ENCODE measurements around the gene PMM2. TPM values are rescaled to one million over a fixed set of nuclear protein-coding genes. Genes with fewer than 3 reads are reported as not detected.
"Not testable (repeated sequence)": the region's sequence is repeated elsewhere in the genome, so short reads cannot be mapped to it uniquely, and the experiment has no call there.

PMM2 gene
- polyA plus RNA-seq, 3 donors from 2014 or later, result 11.2 to 28.9 (median 15.1) TPM

DNA sequence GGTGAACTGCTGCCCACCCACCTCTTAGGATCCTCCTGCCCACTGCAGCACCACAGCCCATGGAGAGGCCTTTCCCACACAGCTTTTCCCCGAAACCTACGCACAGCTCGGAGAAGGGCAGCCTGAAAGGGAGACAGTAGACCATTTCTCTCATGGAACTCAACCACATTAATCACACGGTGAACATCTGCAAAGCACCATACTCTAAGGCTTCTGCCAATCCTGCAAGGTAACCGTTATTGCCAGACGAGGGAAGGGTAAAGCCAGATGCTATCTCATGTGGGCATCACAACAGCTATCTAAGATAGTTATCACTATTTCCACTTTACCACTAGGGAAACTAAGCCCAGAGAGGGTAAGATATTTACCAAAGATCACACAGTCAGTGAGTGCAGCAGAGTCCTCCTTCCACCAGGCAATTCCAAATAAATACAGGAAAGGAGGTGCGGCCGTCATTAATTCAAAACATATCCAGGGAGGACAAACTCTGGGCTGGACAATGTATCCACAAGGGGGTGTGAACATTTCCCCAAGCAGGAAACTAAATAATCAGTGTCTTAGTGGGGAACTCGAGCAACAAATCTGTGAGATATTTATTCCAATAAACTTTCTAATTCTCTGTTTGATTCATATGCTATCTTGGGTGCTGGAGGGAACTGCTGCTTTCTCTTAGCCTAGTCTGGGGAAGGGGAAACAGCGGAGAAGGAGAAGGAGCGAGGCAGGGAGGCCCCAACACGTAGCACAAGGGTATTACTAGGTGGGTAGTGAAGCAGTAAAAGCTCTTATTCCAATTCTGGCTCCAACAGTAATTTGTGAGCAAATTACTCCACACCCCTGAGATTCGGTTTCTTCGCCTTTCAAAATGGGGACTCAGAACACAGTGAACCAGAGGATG lies 923 bp upstream of the PMM2 start:
- peaks cover 0 to 2% (median 0%) of the 10 kb centered on the region in 3 donors for H3K36me3 Mint-ChIP-seq
- peak overlapping the region; percentile 92 to 97 (median 93) for H3K4me3 Mint-ChIP-seq
- H3K27ac Mint-ChIP-seq, result peak overlapping the region; percentile 86 to 93 (median 90)
- H3K4me1 Mint-ChIP-seq, result peaks cover 29 to 43% of the 10 kb centered on the region in 2 donors
- DNase-seq, result no peak
- H3K27me3 Mint-ChIP-seq (ENCODE audit: low read depth in 3 of 3), result peaks cover 5 to 7% (median 6%) of the 10 kb centered on the region in 3 donors
- no peaks in the 10 kb centered on the region for H3K9me3 Mint-ChIP-seq

DNA sequence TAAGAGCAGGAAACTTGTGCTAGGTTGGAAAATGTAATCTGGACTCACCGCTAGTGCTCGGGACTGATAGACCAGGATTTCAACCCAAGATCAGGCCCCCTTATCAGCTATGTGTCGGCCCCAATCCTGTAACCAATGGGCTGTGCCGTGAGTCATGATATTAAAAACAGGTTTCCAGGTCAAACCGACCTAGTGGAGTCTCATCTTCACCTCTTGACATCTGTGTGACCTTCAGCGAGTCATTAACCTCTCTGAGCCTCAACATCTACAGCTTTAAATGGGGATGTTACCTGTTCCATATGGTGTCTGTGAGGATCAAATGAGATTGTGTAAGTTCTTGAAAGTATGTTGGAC lies 512 bp downstream of the PMM2 start:
- Mint-ChIP-seq H3K4me3 (peak overlapping the region; percentile 92 to 97 (median 93)), H3K27ac (peak overlapping the region; percentile 86 to 93 (median 90)), H3K4me1 (peaks cover 29 to 43% of the 10 kb centered on the region in 2 donors), H3K9me3 (no peaks in the 10 kb centered on the region), H3K27me3 (ENCODE audit: low read depth in 3 of 3) (peaks cover 5 to 7% (median 6%) of the 10 kb centered on the region in 3 donors), H3K36me3 (peaks cover 1 to 12% (median 5%) of the 10 kb centered on the region in 3 donors)
- DNase-seq, result no peak

DNA sequence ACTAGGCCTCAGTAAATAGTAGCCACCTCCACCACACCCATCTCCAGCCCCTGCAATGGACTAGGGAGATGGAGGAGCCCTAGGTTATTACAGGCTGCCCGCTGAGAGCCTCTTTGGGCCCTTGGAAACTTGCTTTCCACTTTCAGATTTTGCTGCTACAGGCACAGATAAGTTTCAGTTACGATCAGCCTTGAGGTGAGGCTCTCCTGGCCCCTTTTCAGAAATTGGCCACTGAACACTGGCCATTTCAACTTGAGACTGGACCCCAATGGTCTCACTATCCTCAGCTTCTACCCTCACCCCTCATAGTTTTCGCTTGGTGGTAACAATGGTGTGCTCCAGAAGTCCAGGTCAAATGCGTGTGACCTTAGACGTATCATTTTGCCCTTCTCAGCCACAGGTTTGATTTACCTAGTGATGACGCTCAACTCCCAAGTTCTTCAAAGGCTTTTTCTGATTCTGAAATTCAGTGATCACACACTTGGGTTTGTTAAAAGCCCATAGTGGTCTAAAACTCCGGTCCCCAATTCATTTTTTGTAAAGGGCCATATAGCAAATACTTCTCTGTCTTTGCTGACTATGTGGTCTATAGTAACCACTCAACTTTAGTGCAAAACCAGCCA lies 1.0 kb downstream of the PMM2 start:
- Mint-ChIP-seq H3K36me3 (peaks cover 4 to 15% (median 8%) of the 10 kb centered on the region in 3 donors), H3K4me1 (peaks cover 29 to 43% of the 10 kb centered on the region in 2 donors), H3K27me3 (ENCODE audit: low read depth in 3 of 3) (peaks cover 5 to 7% (median 6%) of the 10 kb centered on the region in 3 donors), H3K4me3 (peak overlapping the region; percentile 92 to 97 (median 93)), H3K9me3 (no peaks in the 10 kb centered on the region), H3K27ac (peak overlapping the region; percentile 86 to 93 (median 90))
- DNase-seq, result no peak

DNA sequence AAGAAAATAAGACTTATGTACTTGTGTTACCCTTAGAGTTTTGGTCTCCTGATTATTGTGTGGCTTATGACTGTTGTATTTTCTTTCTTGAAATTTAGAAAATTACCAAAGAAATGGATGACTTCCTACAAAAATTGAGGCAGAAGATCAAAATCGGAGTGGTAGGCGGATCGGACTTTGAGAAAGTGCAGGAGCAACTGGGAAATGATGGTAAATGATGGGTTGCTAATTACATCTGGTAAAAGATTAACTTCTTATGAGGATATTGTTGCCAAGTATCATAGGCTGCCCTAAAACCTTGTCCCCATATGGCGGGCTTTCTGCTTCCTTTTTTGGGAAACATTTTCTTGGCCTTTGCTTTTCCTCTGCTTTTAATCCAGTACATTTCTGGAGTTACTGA lies 4.1 kb downstream of the PMM2 start:
- H3K9me3 Mint-ChIP-seq, result no peaks in the 10 kb centered on the region
- peak overlapping the region in 1 of 6 donors; percentile 12 for H3K27ac Mint-ChIP-seq
- peaks cover 25 to 38% of the 10 kb centered on the region in 2 donors for H3K4me1 Mint-ChIP-seq
- H3K36me3 Mint-ChIP-seq, result peaks cover 14 to 30% (median 15%) of the 10 kb centered on the region in 3 donors
- no peak overlapping the region for H3K4me3 Mint-ChIP-seq
- peaks cover 5 to 7% (median 6%) of the 10 kb centered on the region in 3 donors for H3K27me3 Mint-ChIP-seq (ENCODE audit: low read depth in 3 of 3)
- no peak for DNase-seq

DNA sequence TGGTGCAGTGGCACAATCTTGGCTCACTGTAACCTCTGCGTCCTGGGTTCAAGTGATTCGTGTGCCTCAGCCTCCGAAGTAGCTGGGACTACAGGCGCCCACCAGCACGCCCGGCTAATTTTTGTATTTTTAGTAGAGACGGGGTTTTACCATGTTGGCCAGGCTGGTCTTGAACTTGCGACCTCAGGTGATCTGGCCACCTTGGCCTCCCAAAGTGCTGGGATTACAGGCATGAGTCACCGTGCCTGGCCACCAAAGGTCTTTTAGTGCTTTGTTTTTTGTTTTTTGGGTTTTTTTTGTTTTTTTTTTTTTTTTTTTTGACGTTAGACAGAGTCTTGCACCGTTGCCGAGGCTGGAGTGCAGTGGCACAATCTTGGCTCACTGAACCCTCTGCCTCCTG lies 6.1 kb downstream of the PMM2 start:
- not testable (repeated sequence) for H3K27ac Mint-ChIP-seq; DNase-seq; H3K9me3 Mint-ChIP-seq; H3K27me3 Mint-ChIP-seq (ENCODE audit: low read depth in 3 of 3); H3K4me3 Mint-ChIP-seq
- Mint-ChIP-seq H3K4me1 (peaks cover 7 to 18% of the 10 kb centered on the region in 2 donors), H3K36me3 (peaks cover 15 to 39% (median 24%) of the 10 kb centered on the region in 3 donors)

DNA sequence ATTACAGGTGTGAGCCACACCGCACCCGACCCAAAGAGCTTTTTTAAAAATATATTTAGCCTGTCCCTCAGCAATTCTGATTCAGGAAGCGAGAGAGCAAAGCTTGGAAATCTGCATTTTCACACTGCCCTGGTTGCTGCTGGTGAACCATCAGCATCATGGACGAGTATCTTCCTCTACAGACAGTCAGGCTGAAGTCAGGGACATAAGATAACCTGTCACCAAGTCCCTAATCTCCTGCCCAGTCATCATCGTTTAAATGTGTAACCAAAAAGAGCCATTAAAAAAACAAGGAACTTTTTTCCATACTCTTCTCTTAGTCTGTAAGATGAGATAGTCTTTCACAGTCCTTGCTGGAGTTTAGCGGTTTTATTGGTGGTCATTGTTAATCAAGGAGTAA lies 6.7 kb downstream of the PMM2 start:
- H3K4me3 Mint-ChIP-seq, result no peak overlapping the region
- H3K9me3 Mint-ChIP-seq, result no peaks in the 10 kb centered on the region
- no peak overlapping the region for H3K27ac Mint-ChIP-seq
- DNase-seq, result no peak
- H3K27me3 Mint-ChIP-seq (ENCODE audit: low read depth in 3 of 3), result peaks cover 0 to 2% (median 2%) of the 10 kb centered on the region in 3 donors
- H3K4me1 Mint-ChIP-seq, result peaks cover 2 to 12% of the 10 kb centered on the region in 2 donors
- H3K36me3 Mint-ChIP-seq, result peaks cover 15 to 43% (median 28%) of the 10 kb centered on the region in 3 donors

DNA sequence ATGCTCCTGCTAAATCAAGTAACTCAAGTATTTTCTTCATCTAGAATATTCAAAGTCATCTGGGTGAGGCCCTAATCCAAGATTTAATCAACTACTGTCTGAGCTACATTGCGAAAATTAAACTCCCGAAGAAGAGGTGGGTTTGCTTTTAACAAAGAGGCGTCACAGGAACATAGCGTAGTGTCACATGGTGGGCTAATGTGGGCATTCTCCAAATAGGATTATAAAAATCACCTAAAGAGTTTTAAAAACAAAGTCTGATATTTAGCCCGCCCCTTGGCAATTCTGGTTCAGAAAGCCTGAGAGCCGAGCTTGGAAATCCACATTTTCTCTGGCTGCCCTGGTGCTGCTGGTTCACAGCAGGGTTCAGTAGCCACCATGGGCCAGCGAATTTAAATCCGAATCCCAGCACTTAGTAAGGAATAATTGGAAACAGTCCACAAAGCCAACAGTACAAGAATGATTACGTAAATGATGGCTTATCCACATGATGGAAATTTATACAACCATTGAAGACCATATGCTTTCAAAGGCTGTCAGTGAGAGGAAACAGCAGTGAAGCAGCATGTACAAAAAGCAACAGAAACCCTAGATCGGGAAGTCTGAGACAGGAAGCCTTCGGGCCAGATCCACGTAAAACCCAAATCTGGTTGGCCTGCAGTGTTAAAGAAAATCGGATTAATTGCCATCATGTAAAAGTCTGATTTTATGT lies 8.8 kb downstream of the PMM2 start:
- Mint-ChIP-seq H3K27ac (peak overlapping the region in 1 of 6 donors; percentile 36), H3K4me1 (no peaks in the 10 kb centered on the region), H3K27me3 (ENCODE audit: low read depth in 3 of 3) (peaks cover 0 to 2% (median 2%) of the 10 kb centered on the region in 3 donors), H3K9me3 (no peaks in the 10 kb centered on the region), H3K36me3 (peaks cover 22 to 57% (median 35%) of the 10 kb centered on the region in 3 donors), H3K4me3 (no peak overlapping the region)
- no peak for DNase-seq

DNA sequence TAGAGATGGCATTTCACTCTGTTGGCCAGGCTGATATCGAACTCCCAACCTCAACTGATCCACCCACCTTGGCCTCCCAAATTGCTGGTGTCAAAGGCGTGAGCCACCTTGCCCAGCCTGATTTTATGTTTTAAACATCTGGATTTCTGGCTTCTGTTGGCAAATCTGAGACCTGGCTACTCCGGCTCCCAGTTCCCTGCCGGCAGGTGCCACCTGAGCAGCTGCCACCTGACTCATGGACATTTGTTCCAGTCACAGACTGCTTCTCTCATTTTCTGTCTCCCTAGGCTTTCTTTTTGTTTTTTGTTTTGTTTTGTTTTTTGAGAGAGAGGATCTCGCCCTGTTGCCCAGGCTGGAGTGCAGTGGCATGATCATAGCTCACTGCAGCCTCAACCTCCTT lies 9.6 kb downstream of the PMM2 start:
- no peaks in the 10 kb centered on the region for H3K4me1 Mint-ChIP-seq
- H3K4me3 Mint-ChIP-seq, result no peak overlapping the region
- no peak overlapping the region for H3K27ac Mint-ChIP-seq
- H3K36me3 Mint-ChIP-seq, result peaks cover 25 to 57% (median 39%) of the 10 kb centered on the region in 3 donors
- DNase-seq, result no peak
- peaks cover 0 to 2% (median 2%) of the 10 kb centered on the region in 3 donors for H3K27me3 Mint-ChIP-seq (ENCODE audit: low read depth in 3 of 3)
- H3K9me3 Mint-ChIP-seq, result no peaks in the 10 kb centered on the region

DNA sequence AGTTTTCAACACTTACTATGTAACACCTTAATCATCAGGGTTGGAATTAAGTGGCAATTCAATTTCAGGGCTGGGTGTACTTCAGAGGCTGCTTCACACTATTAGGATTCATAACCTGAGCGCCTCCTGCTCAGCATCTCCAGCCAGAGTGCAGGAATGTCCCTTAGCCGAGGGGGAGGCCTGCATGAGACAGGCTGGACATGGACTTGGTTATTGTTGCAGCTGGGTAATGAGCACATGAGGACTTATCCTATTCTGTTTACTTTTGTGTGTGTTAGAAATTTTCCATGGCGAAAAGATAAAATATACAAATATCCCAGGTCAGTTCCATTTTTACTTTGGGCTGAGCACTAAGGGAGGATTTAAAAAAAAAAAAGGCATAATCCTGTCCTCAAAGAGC lies 10.4 kb downstream of the PMM2 start:
- Mint-ChIP-seq H3K4me1 (no peaks in the 10 kb centered on the region), H3K4me3 (no peak overlapping the region), H3K36me3 (peaks cover 26 to 56% (median 42%) of the 10 kb centered on the region in 3 donors), H3K27me3 (ENCODE audit: low read depth in 3 of 3) (peaks cover 0 to 2% (median 2%) of the 10 kb centered on the region in 3 donors), H3K9me3 (no peaks in the 10 kb centered on the region), H3K27ac (no peak overlapping the region)
- DNase-seq, result no peak

DNA sequence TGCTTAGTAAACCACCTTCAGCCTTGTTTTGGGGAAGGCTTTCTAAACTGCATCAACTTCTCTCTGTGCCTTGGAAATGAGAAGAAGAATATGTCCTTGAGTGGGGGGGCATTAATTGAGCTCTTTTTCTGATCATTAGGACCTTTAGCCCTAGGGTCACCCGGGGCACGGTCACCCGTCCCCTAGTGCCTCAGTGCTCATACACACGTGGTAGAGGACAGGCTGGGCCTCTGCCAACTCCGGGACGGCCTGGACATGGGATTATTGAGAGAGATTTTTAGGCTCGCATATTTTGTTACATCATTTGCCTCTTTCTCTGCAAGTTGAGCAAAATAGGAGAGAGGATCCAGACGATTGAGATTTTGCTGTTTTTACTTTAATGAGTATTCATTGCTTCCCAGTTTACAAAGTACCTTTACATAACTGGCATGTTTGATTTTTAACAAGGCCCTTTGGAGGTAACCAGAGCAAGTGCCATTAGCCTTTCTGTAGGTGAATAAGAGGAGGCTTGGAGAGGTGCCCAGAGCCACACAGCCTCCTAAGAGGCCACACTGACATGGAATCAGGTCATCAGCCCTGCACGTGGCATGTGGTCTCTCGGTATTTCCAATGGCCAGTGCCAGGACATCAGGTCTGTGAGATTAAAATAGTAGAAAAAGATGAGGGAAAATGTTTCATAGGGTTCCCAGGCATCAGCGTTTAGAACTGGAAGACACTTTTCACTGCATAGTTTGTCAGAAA lies 11.1 kb downstream of the PMM2 start:
- Mint-ChIP-seq H3K4me1 (no peaks in the 10 kb centered on the region), H3K9me3 (no peaks in the 10 kb centered on the region), H3K27me3 (ENCODE audit: low read depth in 3 of 3) (peaks cover 0 to 2% (median 2%) of the 10 kb centered on the region in 3 donors), H3K36me3 (peaks cover 22 to 58% (median 43%) of the 10 kb centered on the region in 3 donors), H3K4me3 (no peak overlapping the region), H3K27ac (no peak overlapping the region)
- no peak for DNase-seq

DNA sequence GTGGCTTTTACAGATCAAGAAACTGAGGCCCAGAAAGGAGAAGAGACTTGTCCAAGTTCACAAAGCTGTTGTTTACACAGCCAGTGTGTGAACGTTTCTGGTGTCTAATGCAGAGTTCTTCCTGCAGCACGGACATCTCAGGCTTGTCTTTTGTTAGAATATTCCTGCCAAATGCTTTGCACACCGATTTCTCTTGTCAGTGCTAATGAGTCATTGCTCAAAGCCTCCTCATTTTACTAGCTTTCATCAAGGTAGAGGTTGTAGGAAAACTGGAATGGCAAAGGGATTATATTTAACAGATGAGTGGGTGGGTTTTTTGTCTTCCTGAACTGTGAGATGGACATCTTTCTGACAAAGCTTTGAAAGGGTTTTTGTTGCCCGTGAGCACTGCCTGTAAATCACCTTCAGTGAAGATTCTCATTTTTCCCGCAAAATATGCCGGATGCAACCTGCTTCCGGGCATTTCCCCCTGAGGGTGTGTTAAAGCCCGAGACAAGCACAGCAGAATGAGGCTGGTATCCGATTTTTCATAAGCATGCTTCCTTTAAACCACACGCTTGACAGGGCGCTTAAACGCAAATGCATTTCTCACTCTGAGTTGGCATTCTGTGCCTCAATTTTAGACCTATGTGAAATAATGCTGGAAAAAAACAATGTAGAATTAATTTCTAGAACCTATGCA lies 14.7 kb downstream of the PMM2 start:
- Mint-ChIP-seq H3K27me3 (ENCODE audit: low read depth in 3 of 3) (peaks cover under 1 to 2% (median 2%) of the 10 kb centered on the region in 3 donors), H3K9me3 (no peaks in the 10 kb centered on the region), H3K27ac (no peak overlapping the region), H3K4me1 (peaks cover 5 to 6% of the 10 kb centered on the region in 2 donors), H3K36me3 (peaks cover 35 to 62% (median 45%) of the 10 kb centered on the region in 3 donors), H3K4me3 (no peak overlapping the region)
- no peak for DNase-seq

DNA sequence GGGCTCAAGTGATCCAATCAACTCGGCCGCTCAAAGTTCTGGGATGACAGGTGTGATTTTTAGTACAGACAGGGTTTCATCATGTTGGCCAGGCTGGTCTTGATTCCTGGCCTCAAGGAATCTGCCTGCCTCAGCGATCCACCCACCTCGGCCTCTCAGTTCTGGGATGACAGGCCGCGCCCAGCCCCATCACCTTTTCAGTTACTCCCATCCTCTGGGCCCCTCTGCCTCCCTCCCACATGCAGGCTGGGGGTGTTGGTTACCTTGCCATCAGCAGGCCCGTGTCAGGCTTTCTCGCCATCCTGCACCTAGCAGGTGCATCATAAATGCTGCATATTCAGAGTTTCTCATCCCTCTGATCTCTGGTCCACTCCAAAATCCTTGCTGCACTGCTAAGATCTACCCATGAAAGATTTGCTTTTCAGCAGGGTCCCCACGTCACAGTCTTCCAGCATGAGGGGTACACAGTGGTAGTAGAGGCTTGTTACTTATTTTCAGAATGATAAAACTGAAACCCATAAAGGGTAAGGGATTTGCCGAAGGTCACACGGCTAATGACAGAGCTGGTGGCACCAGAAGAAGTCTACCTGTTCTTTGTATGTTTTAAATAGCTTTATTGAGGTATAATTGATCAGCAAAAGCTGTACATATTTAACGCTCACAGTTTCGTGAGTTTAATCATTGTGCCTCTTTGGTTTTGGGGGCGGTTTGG lies 16.6 kb downstream of the PMM2 start:
- H3K36me3 Mint-ChIP-seq, result peaks cover 35 to 57% (median 38%) of the 10 kb centered on the region in 3 donors
- no peak overlapping the region for H3K4me3 Mint-ChIP-seq
- H3K27ac Mint-ChIP-seq, result no peak overlapping the region
- H3K9me3 Mint-ChIP-seq, result no peaks in the 10 kb centered on the region
- H3K4me1 Mint-ChIP-seq, result peaks cover 5 to 15% of the 10 kb centered on the region in 2 donors
- H3K27me3 Mint-ChIP-seq (ENCODE audit: low read depth in 3 of 3), result peaks cover 0 to 2% (median 0%) of the 10 kb centered on the region in 3 donors
- DNase-seq, result no peak

Measured in immature natural killer cell (primary cell).